A549 (cell line): ENCODE measurements around the gene PLD1.

Experiments used
- CBX2 ChIP-seq: fragments of 200-600 bp; sonication (generic); IDR thresholded peaks from 2 replicates; pipeline ENCODE4 v1.6.1; 2016; ENCODE audit warnings: low read depth, mild to moderate bottlenecking, borderline replicate concordance
- CEBPB ChIP-seq, 2 experiments: fragments of >200 bp in 1 of 2; sonication (Bioruptor Twin) in 1 of 2; formaldehyde crosslinking in 1 of 2; IDR thresholded peaks; 2 replicates each; pipeline ENCODE4 v1.6.1; 2012 to 2016
- PHF8 ChIP-seq: fragments of 200-600 bp; sonication (generic); IDR thresholded peaks from 2 replicates; pipeline ENCODE4 v1.6.1; 2016; ENCODE audit warnings: low read depth, mild to moderate bottlenecking, antibody characterized with exemption, moderate library complexity, borderline replicate concordance
- POLR2A ChIP-seq: IDR thresholded peaks from 2 replicates; pipeline ENCODE4 v1.6.1; 2012; ENCODE audit warnings: mild to moderate bottlenecking, low read length
- POLR2AphosphoS2 ChIP-seq: conservative IDR thresholded peaks from 2 replicates; pipeline ENCODE4 v1.6.1; 2012; ENCODE audit warnings: low read length, improper control_type of control experiment, inconsistent platforms
- RCOR1 ChIP-seq: fragments of 150-350 bp; IDR thresholded peaks from 2 replicates; pipeline ENCODE4 v1.6.1; 2014; ENCODE audit warnings: antibody characterized with exemption, low read length, low read depth
- SREBF2 ChIP-seq: fragments of 450-650 bp; IDR thresholded peaks from 2 replicates; pipeline ENCODE4 v1.6.1; 2014; ENCODE audit warnings: mild to moderate bottlenecking, moderate library complexity
- ZC3H11A ChIP-seq: fragments of 450-650 bp; IDR thresholded peaks from 2 replicates; pipeline ENCODE4 v1.6.1; 2014; ENCODE audit warnings: antibody characterized with exemption, mild to moderate bottlenecking
- TF ChIP-seq, protein P1 (sequence below): fragments of >200 bp; sonication (Bioruptor Twin); formaldehyde crosslinking; IDR thresholded peaks from 3 replicates; pipeline ENCODE4 v1.5.1; 2016
- TF ChIP-seq, protein P2 (sequence below): IDR thresholded peaks from 2 replicates; pipeline ENCODE4 v1.6.1; 2012
- TF ChIP-seq, protein P3 (sequence below): fragments of 200-600 bp; sonication (generic); IDR thresholded peaks from 2 replicates; pipeline ENCODE4 v1.6.1; 2016; ENCODE audit warnings: antibody characterized with exemption, mild to moderate bottlenecking, moderate library complexity

DNA sequence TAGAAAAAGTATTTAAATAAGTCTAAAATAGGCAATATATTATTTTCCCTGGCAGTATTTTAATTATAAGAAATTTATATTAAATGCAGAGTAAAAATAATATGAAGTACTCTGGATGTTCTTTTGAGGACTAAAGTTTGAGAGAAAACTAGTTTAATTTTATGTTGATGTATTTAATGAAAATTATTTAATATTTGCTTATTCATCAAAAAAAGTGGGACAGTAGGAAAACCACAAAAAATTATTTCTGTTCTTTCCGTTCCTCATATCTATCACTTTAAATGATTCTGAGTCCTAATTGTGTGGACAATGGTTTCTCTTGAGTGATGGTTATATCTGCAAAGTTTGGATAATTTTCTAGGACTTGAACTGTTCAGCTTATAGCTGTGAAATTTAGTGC, 202.8 kb downstream of the PLD1 start:
- no peak for TF ChIP-seq CEBPB (IDR thresholded peaks at IDR 0.05)
- TF ChIP-seq, protein P1, sequence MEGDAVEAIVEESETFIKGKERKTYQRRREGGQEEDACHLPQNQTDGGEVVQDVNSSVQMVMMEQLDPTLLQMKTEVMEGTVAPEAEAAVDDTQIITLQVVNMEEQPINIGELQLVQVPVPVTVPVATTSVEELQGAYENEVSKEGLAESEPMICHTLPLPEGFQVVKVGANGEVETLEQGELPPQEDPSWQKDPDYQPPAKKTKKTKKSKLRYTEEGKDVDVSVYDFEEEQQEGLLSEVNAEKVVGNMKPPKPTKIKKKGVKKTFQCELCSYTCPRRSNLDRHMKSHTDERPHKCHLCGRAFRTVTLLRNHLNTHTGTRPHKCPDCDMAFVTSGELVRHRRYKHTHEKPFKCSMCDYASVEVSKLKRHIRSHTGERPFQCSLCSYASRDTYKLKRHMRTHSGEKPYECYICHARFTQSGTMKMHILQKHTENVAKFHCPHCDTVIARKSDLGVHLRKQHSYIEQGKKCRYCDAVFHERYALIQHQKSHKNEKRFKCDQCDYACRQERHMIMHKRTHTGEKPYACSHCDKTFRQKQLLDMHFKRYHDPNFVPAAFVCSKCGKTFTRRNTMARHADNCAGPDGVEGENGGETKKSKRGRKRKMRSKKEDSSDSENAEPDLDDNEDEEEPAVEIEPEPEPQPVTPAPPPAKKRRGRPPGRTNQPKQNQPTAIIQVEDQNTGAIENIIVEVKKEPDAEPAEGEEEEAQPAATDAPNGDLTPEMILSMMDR = no peak
- no peak for TF ChIP-seq SREBF2
- no peak for TF ChIP-seq PHF8
- TF ChIP-seq POLR2AphosphoS2 = no peak
- TF ChIP-seq, protein P2, sequence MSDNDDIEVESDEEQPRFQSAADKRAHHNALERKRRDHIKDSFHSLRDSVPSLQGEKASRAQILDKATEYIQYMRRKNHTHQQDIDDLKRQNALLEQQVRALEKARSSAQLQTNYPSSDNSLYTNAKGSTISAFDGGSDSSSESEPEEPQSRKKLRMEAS = no peak
- TF ChIP-seq RCOR1 = no peak
- TF ChIP-seq, protein P3, sequence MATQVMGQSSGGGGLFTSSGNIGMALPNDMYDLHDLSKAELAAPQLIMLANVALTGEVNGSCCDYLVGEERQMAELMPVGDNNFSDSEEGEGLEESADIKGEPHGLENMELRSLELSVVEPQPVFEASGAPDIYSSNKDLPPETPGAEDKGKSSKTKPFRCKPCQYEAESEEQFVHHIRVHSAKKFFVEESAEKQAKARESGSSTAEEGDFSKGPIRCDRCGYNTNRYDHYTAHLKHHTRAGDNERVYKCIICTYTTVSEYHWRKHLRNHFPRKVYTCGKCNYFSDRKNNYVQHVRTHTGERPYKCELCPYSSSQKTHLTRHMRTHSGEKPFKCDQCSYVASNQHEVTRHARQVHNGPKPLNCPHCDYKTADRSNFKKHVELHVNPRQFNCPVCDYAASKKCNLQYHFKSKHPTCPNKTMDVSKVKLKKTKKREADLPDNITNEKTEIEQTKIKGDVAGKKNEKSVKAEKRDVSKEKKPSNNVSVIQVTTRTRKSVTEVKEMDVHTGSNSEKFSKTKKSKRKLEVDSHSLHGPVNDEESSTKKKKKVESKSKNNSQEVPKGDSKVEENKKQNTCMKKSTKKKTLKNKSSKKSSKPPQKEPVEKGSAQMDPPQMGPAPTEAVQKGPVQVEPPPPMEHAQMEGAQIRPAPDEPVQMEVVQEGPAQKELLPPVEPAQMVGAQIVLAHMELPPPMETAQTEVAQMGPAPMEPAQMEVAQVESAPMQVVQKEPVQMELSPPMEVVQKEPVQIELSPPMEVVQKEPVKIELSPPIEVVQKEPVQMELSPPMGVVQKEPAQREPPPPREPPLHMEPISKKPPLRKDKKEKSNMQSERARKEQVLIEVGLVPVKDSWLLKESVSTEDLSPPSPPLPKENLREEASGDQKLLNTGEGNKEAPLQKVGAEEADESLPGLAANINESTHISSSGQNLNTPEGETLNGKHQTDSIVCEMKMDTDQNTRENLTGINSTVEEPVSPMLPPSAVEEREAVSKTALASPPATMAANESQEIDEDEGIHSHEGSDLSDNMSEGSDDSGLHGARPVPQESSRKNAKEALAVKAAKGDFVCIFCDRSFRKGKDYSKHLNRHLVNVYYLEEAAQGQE = no peak
- no peak for TF ChIP-seq CBX2
- TF ChIP-seq ZC3H11A = no peak
- no peak for TF ChIP-seq POLR2A
